HG02763 (cell line): ENCODE results near the gene IQCM.

ENCODE experiments used
- ATAC-seq: cut with Tn5 transposase; IDR thresholded peaks from one replicate; pipeline ENCODE4 v1.9.1; 2021; ENCODE audit warnings: mild to moderate bottlenecking, moderate library complexity; ENCODE audit not compliant: unreplicated experiment

IQCM gene

DNA sequence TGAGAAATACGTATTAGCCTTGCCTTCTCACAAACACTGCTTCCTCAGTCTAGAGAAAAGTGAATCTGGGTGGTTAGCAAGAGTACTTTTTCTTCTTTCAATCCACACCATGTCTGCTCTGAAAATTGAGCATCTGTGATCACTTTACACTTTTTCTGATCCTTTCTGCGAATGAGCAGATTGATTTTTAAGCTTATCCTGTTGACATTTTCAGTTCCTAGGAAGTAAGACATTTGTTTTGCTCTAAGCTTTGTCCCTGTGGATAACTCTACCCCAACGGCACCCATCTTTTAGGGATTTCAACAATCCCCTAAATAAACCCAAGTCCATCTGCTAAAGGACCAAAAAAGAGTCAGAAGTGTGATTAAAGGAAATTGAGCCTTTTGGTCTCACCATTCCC is 487.5 kb downstream of the IQCM start:
- no peak for ATAC-seq

DNA sequence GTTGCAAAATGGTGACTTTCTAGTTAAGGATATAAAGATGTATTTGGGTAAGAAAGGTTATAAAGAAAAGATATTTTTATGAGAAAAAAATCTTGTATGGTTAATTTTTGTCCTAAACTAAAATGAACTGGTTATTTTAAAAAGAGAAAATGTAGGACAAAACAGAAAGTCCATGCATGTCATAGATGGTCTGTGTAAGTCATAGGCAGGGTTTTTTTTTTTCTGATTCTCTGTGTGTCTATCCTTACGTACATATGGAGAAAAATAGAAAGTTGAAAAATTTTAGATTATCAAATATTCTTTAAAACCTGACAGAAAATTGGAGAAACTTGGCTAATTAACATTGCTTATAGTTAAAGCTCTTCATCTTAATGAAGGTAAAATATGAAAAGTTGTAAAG is 493.4 kb downstream of the IQCM start:
- ATAC-seq: no peak

DNA sequence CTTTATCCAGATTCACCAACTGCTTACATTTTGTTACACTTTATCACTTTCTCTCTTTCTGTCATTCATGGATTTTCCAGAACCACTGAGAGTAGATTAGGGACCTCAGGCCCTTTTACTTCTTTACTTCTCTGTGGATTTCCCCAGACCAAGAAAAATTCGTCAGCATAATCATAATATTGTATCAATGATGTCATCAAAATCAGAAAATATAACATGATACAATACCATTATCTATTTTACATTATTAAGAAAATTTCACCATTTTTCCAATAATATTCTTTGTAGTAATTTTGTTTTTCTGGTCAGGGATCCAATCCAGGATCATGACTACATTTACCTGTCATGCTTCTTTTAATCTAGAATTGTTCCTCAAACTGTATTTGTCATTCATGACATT is 494.2 kb downstream of the IQCM start:
- ATAC-seq: no peak

DNA sequence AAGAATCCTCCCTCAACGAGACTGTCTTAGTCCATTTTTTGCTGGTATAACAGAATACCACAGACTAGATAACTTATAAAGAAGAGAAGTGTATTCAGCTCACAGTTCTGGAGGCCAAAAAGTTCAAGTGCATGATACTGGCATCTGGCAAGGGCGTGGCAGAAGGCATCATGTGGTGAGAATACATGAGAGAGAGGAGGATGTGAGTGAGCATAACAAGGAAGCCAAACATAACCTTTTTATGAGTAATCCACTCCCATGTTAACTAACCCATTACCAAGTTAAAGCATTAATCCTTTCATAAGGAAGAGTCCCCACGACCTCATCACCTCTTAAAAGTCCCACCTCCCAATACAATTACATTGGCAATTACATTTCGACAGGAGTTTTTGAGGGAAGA is 504.6 kb downstream of the IQCM start:
- ATAC-seq: no peak

DNA sequence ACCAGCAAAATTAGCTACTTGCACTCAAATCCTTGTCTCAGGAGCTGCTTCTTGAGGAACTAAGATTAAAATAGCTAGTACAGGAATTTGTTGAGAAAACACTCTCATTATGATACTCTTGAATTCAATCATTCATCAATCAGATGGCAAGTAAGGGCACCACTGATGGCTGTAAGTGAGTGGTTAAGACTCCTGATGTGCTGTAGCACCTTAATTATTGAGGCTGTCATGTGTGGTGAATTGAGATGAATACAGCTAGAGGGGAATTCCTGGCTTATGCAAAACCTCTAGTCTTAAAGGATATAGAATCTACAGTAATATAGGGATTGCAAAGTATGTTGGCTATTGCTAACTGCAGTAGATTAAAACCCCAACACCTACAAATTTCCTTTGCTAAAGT is 509.1 kb downstream of the IQCM start:
- ATAC-seq: no peak
